ENCODE data around the gene NUP205.

NUP205 gene, protein sequence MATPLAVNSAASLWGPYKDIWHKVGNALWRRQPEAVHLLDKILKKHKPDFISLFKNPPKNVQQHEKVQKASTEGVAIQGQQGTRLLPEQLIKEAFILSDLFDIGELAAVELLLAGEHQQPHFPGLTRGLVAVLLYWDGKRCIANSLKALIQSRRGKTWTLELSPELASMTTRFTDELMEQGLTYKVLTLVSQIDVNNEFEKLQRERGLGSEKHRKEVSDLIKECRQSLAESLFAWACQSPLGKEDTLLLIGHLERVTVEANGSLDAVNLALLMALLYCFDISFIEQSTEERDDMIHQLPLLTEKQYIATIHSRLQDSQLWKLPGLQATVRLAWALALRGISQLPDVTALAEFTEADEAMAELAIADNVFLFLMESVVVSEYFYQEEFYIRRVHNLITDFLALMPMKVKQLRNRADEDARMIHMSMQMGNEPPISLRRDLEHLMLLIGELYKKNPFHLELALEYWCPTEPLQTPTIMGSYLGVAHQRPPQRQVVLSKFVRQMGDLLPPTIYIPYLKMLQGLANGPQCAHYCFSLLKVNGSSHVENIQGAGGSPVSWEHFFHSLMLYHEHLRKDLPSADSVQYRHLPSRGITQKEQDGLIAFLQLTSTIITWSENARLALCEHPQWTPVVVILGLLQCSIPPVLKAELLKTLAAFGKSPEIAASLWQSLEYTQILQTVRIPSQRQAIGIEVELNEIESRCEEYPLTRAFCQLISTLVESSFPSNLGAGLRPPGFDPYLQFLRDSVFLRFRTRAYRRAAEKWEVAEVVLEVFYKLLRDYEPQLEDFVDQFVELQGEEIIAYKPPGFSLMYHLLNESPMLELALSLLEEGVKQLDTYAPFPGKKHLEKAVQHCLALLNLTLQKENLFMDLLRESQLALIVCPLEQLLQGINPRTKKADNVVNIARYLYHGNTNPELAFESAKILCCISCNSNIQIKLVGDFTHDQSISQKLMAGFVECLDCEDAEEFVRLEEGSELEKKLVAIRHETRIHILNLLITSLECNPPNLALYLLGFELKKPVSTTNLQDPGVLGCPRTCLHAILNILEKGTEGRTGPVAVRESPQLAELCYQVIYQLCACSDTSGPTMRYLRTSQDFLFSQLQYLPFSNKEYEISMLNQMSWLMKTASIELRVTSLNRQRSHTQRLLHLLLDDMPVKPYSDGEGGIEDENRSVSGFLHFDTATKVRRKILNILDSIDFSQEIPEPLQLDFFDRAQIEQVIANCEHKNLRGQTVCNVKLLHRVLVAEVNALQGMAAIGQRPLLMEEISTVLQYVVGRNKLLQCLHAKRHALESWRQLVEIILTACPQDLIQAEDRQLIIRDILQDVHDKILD (N-terminal part only)

GRCh38 chr7:135557455-135558336 is at the start of gene NUP205:
TSS of gene NUP205 (plus strand) at chr7:135557917. CDS start at chr7:135557945, 28 bp downstream.
- peak; percentile 45 for DNase-seq (ENCODE audit: extremely low read depth, low read depth)
- TF ChIP-seq, protein P1, sequence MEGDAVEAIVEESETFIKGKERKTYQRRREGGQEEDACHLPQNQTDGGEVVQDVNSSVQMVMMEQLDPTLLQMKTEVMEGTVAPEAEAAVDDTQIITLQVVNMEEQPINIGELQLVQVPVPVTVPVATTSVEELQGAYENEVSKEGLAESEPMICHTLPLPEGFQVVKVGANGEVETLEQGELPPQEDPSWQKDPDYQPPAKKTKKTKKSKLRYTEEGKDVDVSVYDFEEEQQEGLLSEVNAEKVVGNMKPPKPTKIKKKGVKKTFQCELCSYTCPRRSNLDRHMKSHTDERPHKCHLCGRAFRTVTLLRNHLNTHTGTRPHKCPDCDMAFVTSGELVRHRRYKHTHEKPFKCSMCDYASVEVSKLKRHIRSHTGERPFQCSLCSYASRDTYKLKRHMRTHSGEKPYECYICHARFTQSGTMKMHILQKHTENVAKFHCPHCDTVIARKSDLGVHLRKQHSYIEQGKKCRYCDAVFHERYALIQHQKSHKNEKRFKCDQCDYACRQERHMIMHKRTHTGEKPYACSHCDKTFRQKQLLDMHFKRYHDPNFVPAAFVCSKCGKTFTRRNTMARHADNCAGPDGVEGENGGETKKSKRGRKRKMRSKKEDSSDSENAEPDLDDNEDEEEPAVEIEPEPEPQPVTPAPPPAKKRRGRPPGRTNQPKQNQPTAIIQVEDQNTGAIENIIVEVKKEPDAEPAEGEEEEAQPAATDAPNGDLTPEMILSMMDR (IDR thresholded peaks at IDR 0.05; ENCODE audit: low read depth, low read length) = no peak; the same call in 1 of the 2 replicates

DNA sequence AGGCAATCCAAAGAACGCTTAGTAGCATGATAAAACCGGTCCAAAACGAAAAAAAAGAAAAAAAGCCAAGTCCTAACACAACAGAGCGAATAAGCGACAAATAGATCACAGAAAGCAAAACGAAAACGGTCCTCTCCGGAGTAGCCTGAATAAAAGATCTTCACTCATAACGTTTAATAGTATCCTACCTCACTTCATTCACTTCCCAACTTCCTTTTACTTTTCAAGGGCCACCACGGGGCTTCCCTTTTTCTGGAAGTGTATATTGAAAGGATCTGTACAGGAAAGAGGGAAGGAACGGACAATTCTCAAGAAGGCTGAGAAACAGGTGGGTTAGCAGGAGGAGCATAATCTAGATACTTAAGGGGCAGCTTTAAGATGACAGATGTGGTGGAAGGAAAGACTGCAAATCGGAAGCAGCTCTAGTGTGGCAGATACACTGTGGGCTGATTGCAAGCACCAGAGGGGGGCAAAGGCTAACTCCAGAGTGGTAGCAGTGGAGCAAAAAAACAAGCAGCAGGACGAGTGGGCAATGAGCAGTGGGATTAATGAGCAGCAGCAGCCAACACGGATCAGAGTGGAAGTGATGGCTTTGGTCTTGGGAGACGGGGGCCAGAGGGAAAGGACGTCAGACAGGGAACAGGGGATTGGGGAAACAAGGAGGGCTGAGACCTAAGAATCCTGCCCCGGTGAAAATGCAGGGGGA is 48.7 kb upstream of the NUP205 start:
- DNase-seq (ENCODE audit: extremely low read depth, low read depth) = no peak
- TF ChIP-seq, protein P1 (IDR thresholded peaks at IDR 0.05; ENCODE audit: low read depth, low read length) = no peak

DNA sequence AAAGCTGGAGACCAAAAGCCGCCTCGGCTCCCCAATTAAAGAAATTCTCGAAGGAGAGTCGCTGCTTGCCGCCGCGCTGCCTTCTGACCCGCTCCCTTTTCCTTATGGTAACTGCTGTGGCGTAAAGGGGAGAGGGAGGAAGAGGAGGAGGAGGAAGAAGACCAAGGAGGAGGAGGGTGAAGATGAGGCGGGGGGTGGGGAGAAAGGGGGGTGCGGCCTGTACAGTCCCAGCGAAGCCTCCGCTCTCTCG is 48.2 kb upstream of the NUP205 start:
- no peak for DNase-seq (ENCODE audit: extremely low read depth, low read depth)
- TF ChIP-seq, protein P1 (IDR thresholded peaks at IDR 0.05; ENCODE audit: low read depth, low read length) = no peak

DNA sequence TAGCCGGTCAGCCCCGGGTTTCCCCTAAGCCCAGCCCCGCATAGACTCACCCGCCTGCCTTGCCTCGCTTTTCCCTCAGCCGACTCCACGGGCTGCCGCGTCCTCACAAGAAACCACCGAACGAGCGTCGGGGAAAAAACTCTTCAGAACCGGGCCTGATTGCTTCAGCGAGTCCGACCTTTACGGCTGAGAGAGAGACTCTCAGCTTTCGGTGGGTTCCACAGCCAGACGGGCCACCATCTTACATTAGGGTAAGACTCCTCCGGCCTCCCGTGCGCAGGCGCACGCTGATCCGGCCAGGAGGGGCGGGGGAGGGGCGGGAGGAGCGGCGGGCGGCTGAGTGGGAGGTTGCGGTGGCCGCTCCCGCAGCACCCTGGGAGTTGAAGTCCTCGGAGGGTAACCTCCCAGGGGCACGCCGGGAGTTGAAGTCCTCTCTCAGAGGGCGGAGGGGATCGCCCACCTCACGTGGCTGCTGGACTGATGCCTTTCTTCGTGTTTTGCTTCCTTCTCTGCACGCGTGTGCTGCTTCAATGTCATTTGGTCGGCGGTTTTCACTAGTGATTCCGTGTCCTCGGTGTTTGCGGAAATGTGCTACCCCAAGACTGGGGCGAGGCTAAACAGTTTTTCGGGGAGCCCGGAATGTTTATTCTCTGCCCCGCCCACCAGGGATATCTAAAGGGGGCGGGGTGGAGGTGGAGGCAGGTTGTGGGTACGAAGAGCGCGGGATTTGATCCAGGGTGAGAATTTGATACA is 47.7 kb upstream of the NUP205 start, which contains the start of gene CNOT4:
TSS of gene CNOT4 (minus strand) at position 264 of the 753 bp plus-strand sequence. CDS start 71,771 bp downstream, outside the sequence.
- TF ChIP-seq, protein P1 (IDR thresholded peaks at IDR 0.05; ENCODE audit: low read depth, low read length) = no peak
- peak; percentile 91 for DNase-seq (ENCODE audit: extremely low read depth, low read depth)

GRCh38 chr7:135510592-135511183 is 47.0 kb upstream of the NUP205 start:
- no peak for DNase-seq (ENCODE audit: extremely low read depth, low read depth)

More at GRCh38 chr7:135510592-135511183, 47.0 kb upstream of the NUP205 start:
- TF ChIP-seq, protein P1 (IDR thresholded peaks at IDR 0.05; ENCODE audit: low read depth, low read length) = peak; percentile 30
